ENCODE results near the gene ZKSCAN1. TPM values are rescaled to one million over a fixed set of nuclear protein-coding genes. Genes with fewer than 3 reads are reported as not detected.

The ZKSCAN1 gene
- polyA plus RNA-seq, 3 donors: 42.4 to 68.8 (median 63.1) TPM

- no peak for DNase-seq
These were observed 11.8 kb downstream of the ZKSCAN1 start for GRCh38 chr7:100027197-100027596.

- no peak for DNase-seq
These were observed 14.2 kb downstream of the ZKSCAN1 start for GRCh38 chr7:100029596-100029995.

- DNase-seq: no peak
These were observed 18.1 kb downstream of the ZKSCAN1 start for GRCh38 chr7:100033526-100033925.

- no peak for DNase-seq
These were observed 19.6 kb downstream of the ZKSCAN1 start for GRCh38 chr7:100034871-100035510.

- DNase-seq: no peak
These were observed 20.5 kb downstream of the ZKSCAN1 start for GRCh38 chr7:100035876-100036275.

GRCh38 chr7:100038326-100038725, 22.9 kb downstream of the ZKSCAN1 start:
- DNase-seq: no peak

- DNase-seq: no peak
These were observed 25.2 kb downstream of the ZKSCAN1 start for GRCh38 chr7:100040575-100040974.

- DNase-seq: no peak
These were observed 29.3 kb downstream of the ZKSCAN1 start for GRCh38 chr7:100044718-100045117.

- no peak for DNase-seq
These were observed 33.3 kb downstream of the ZKSCAN1 start for GRCh38 chr7:100048680-100049079.

- DNase-seq: peak; percentile 83
These were observed 34.3 kb downstream of the ZKSCAN1 start, which contains the start of gene ZSCAN21 for GRCh38 chr7:100049441-100050291. ZSCAN21 (plus strand) TSS chr7:100049774; CDS start chr7:100057007, 7,233 bp downstream.

- DNase-seq: no peak
These were observed 36.2 kb downstream of the ZKSCAN1 start for GRCh38 chr7:100051611-100052010.

GRCh38 chr7:100053215-100053614, 37.8 kb downstream of the ZKSCAN1 start:
- peak; percentile 40 for DNase-seq

GRCh38 chr7:100057006-100057405, 41.6 kb downstream of the ZKSCAN1 start:
- DNase-seq: no peak

GRCh38 chr7:100059251-100059739, 43.9 kb downstream of the ZKSCAN1 start:
- DNase-seq: no peak

GRCh38 chr7:100061518-100062193, 46.3 kb downstream of the ZKSCAN1 start:
- no peak for DNase-seq

- no peak for DNase-seq
These were observed 48.0 kb downstream of the ZKSCAN1 start for GRCh38 chr7:100063376-100063775.

GRCh38 chr7:100064162-100064561, 48.8 kb downstream of the ZKSCAN1 start:
- no peak for DNase-seq

- peak; percentile 60 for DNase-seq
These were observed 50.2 kb downstream of the ZKSCAN1 start for GRCh38 chr7:100065452-100066186.

- no peak for DNase-seq
These were observed 51.6 kb downstream of the ZKSCAN1 start for GRCh38 chr7:100066953-100067352.

- no peak for DNase-seq
These were observed 54.6 kb downstream of the ZKSCAN1 start for GRCh38 chr7:100069991-100070390.

- DNase-seq: no peak
These were observed 55.8 kb downstream of the ZKSCAN1 start for GRCh38 chr7:100071018-100071723.

Measured in renal pelvis (tissue), 4 donors.